PC-3 (cell line): ENCODE results near the gene TALDO1. TPM values are rescaled to one million over a fixed set of nuclear protein-coding genes. Genes with fewer than 3 reads are reported as not detected.

Experiments
- ATAC-seq: fragments of 200-7000 bp; cut with Tn5 transposase; 2 replicates; pipeline ENCODE4 v1.9.1; 2020; ENCODE audit warnings: mild to moderate bottlenecking, moderate library complexity
- BruUV-seq: library from RNA; stranded (reverse); fragments of 400-500 nt; replicated peaks from 2 replicates; lab custom pipeline; 2021; lab: Mats Ljungman, UMichigan
- CTCF ChIA-PET: fragments of 300-600 bp; sonication (Branson Sonifier 250); formaldehyde crosslinking; loops from one replicate; lab custom pipeline; 2022; ENCODE audit warnings: antibody characterized with exemption; lab: Charles Lee
- POLR2A ChIA-PET: fragments of 300-600 bp; sonication (Branson Sonifier 250); formaldehyde crosslinking; loops from one replicate; lab custom pipeline; 2022; ENCODE audit warnings: antibody characterized with exemption; ENCODE audit not compliant: unreplicated experiment; lab: Charles Lee
- DNase-seq: peaks from one replicate; pipeline ENCODE4 v3.0.0-alpha.2; 2015
- H2AFZ ChIP-seq: fragments of 300-600 bp; sonication (generic); 2 replicates; pipeline ENCODE4 v1.6.0; 2016; ENCODE audit warnings: antibody characterized with exemption, low read length
- H3F3A ChIP-seq: fragments of 300-600 bp; sonication (generic); one replicate; pipeline ENCODE4 v1.6.0; 2017; ENCODE audit warnings: antibody characterized with exemption, low read length, control low read depth, mild to moderate bottlenecking; ENCODE audit not compliant: unreplicated experiment
- H3K27ac ChIP-seq: fragments of 300-600 bp; sonication (generic); 2 replicates; pipeline ENCODE4 v1.5.1; 2016; ENCODE audit warnings: mild to moderate bottlenecking, low read length
- H3K27me3 ChIP-seq: fragments of 300-600 bp; sonication (generic); 2 replicates; pipeline ENCODE4 v1.6.1; 2016; ENCODE audit warnings: low read length, mixed read lengths
- H3K36me3 ChIP-seq: fragments of 300-600 bp; sonication (generic); 2 replicates; pipeline ENCODE4 v1.6.1; 2016; ENCODE audit warnings: low read depth, mixed run types, low read length, mixed read lengths
- H3K4me1 ChIP-seq: fragments of 300-600 bp; sonication (generic); 2 replicates; pipeline ENCODE4 v1.5.1; 2016; ENCODE audit warnings: low read length; ENCODE audit not compliant: insufficient read depth
- H3K4me2 ChIP-seq: fragments of 300-600 bp; sonication (generic); 2 replicates; pipeline ENCODE4 v1.6.0; 2016; ENCODE audit warnings: low read length
- H3K4me3 ChIP-seq: fragments of 300-600 bp; sonication (generic); 2 replicates; pipeline ENCODE4 v1.5.1; 2016; ENCODE audit warnings: mild to moderate bottlenecking, low read length, mixed read lengths
- H3K79me2 ChIP-seq: fragments of 300-600 bp; sonication (generic); 2 replicates; pipeline ENCODE4 v1.6.1; 2017; ENCODE audit warnings: low read length, mixed read lengths
- H3K9ac ChIP-seq: fragments of 300-600 bp; sonication (generic); 2 replicates; pipeline ENCODE4 v1.6.0; 2016; ENCODE audit warnings: mild to moderate bottlenecking, low read length
- H3K9me2 ChIP-seq: fragments of 300-600 bp; sonication (generic); replicated peaks from 2 replicates; pipeline ENCODE4 v1.6.1; 2016; ENCODE audit warnings: mixed run types, low read length, mixed read lengths
- H3K9me3 ChIP-seq: fragments of 300-600 bp; sonication (generic); 2 replicates; pipeline ENCODE4 v1.6.1; 2016; ENCODE audit warnings: low read length, mixed read lengths
- H4K20me1 ChIP-seq: fragments of 300-600 bp; sonication (generic); 2 replicates; pipeline ENCODE4 v1.6.1; 2016; ENCODE audit warnings: low read length, mixed read lengths
- EZH2 ChIP-seq: fragments of 300-600 bp; sonication (generic); IDR thresholded peaks from one replicate; pipeline ENCODE4 v1.6.1; 2017; ENCODE audit warnings: antibody characterized with exemption, mild to moderate bottlenecking, low read length; ENCODE audit not compliant: unreplicated experiment
- EZH2phosphoT487 ChIP-seq: fragments of 300-600 bp; sonication (generic); IDR thresholded peaks from 2 replicates; pipeline ENCODE4 v1.6.1; 2018; ENCODE audit warnings: mild to moderate bottlenecking, antibody characterized with exemption, low read length, borderline replicate concordance
- intact Hi-C: fragments of 100-400 bp; cut with micrococcal nuclease; formaldehyde crosslinking; loops from 2 replicates; pipeline ENCODE4 v1.9.0; 2023
- total RNA-seq: library from RNA; depleted of rRNA; stranded (reverse); fragments of >200 nt; gene quantifications from 2 replicates; pipeline ENCODE4 v1.2.3, GENCODE V29; 2014
- TF ChIP-seq, protein P1 (sequence below): fragments of 300-600 bp; sonication (generic); conservative IDR thresholded peaks from 2 replicates; pipeline ENCODE4 v1.5.1; 2017; ENCODE audit warnings: antibody characterized with exemption, low read depth, mild to moderate bottlenecking, low read length

The TALDO1 gene
- total RNA-seq, 1 experiment from 2014 or later, result 326 TPM

DNA sequence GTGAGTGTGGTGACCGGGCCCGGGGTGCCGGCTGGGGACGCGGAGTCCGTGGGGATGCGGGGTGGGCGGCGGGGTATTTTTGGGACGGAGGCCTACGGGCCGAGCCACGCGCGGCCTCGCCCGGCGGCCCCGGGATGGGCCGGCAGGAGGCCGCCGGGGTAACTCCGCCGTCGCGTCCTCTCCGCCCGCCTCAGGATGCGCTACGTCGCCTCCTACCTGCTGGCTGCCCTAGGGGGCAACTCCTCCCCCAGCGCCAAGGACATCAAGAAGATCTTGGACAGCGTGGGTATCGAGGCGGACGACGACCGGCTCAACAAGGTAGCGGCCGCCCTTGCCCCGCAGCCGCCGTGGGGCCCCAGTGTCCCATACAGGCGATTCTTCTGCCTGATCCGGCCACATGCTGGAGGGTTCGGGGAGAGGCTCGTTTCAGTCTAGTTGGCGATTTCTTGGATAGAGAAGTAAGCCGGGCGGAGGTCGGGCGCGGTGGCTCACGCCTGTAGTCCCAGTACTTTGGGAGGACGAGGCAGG is 62.8 kb downstream of the TALDO1 start:
- H3K27ac ChIP-seq, result peak overlapping the region; percentile 93
- peaks cover 50% of the 10 kb centered on the region for H3K79me2 ChIP-seq
- no peaks in the 10 kb centered on the region for H3K9me3 ChIP-seq
- H4K20me1 ChIP-seq, result peaks cover 34% of the 10 kb centered on the region
- BruUV-seq, result TSS peak; percentile 61
- H3K4me1 ChIP-seq, result peaks cover 23% of the 10 kb centered on the region
- H3K4me3 ChIP-seq, result peak overlapping the region; percentile 93
- peaks cover 5% of the 10 kb centered on the region for H3F3A ChIP-seq
- H3K9ac ChIP-seq, result peak overlapping the region; percentile 95
- CTCF ChIA-PET, result no interaction called here
- ATAC-seq (no peak), DNase-seq (no peak)
- POLR2A ChIA-PET, result no interaction called here
- H3K4me2 ChIP-seq, result peak overlapping the region; percentile 99
- H3K9me2 ChIP-seq, result no peaks in the 10 kb centered on the region
- H3K36me3 ChIP-seq, result peaks cover 33% of the 10 kb centered on the region
- intact Hi-C loops, result no loop called here
- TF ChIP-seq EZH2phosphoT487, result no peak
- no peak for TF ChIP-seq EZH2
- TF ChIP-seq, protein P1, sequence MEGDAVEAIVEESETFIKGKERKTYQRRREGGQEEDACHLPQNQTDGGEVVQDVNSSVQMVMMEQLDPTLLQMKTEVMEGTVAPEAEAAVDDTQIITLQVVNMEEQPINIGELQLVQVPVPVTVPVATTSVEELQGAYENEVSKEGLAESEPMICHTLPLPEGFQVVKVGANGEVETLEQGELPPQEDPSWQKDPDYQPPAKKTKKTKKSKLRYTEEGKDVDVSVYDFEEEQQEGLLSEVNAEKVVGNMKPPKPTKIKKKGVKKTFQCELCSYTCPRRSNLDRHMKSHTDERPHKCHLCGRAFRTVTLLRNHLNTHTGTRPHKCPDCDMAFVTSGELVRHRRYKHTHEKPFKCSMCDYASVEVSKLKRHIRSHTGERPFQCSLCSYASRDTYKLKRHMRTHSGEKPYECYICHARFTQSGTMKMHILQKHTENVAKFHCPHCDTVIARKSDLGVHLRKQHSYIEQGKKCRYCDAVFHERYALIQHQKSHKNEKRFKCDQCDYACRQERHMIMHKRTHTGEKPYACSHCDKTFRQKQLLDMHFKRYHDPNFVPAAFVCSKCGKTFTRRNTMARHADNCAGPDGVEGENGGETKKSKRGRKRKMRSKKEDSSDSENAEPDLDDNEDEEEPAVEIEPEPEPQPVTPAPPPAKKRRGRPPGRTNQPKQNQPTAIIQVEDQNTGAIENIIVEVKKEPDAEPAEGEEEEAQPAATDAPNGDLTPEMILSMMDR, result no peak
- no peaks in the 10 kb centered on the region for H3K27me3 ChIP-seq
- H2AFZ ChIP-seq, result no peak overlapping the region

DNA sequence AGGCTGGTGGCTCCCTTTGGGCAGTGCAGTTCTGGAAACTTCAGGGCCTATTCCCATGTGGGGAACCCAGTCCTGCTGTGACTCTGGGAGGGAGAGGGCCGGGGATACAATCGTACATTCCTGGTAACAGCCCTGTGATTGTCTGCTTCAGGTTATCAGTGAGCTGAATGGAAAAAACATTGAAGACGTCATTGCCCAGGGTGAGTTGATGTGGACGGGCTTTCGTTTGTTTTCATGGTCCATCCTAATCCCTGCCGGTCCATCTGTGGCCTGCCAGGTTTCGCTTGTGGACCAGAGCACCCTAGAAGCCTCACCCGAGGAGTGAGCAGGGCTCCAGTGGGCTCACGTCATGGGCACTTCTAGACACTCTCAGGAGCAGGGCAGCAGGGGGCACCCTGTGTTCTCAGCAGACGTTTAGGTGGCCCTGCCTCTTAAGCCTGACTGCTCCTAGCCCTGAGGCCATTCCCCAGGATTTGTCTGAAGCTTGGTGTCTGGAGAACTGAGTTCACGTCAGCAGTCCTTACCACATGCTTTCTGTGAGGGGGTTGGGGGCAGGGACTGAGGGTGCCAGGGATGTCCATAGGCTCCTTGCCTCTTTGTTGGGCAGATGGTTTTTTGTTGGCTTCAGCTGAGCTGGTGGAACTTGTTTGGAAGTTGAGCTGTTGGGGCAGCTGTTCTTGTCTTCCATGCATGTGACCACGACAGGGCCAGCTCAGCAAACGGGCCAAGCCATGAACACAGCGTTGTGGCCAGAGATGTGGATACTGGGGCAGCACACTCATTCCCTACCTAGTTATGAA is 64.4 kb downstream of the TALDO1 start:
- Histone ChIP-seq H3K9me2 (no peaks in the 10 kb centered on the region), H2AFZ (no peak overlapping the region), H3K36me3 (peaks cover 33% of the 10 kb centered on the region), H3K4me1 (peaks cover 20% of the 10 kb centered on the region), H3K79me2 (peaks cover 50% of the 10 kb centered on the region), H3F3A (peaks cover 5% of the 10 kb centered on the region), H3K9ac (peak overlapping the region; percentile 95; the same call in 1 of the 2 replicates), H3K27me3 (no peaks in the 10 kb centered on the region), H3K4me3 (peak overlapping the region; percentile 93), H3K27ac (no peak overlapping the region), H4K20me1 (peaks cover 34% of the 10 kb centered on the region), H3K9me3 (no peaks in the 10 kb centered on the region), H3K4me2 (peak overlapping the region; percentile 99)
- POLR2A ChIA-PET, result no interaction called here
- ATAC-seq (no peak), DNase-seq (no peak)
- no TSS peak for BruUV-seq
- CTCF ChIA-PET, result interaction anchor here (0.6 kb wide), 2 partner anchors 23 to 109 kb away, joined by 3 to 10 read pairs; no protein-coding TSS in a partner anchor
- intact Hi-C loops, result no loop called here
- TF ChIP-seq, protein P1, result peak; percentile 28; the same call in 1 of the 2 replicates
- TF ChIP-seq EZH2phosphoT487, result no peak
- TF ChIP-seq EZH2, result no peak
